Stimulated activated CD4-positive, alpha-beta T cell treated with anti-CD3 and anti-CD28 coated beads, TNF-alpha, amount 100 ng/mL, for 24 hours (primary cell): ENCODE results near the gene ADISSP.

Source experiments
- DNase-seq, 3 experiments: peaks; one replicate each; pipeline ENCODE4 v3.0.0-alpha.2; 2020; ENCODE audit warnings: low read depth in 3 of 3

Gene ADISSP

GRCh38 chr20:3755269-3755668 is 12.3 kb downstream of the ADISSP start:
- no peak for DNase-seq

- no peak for DNase-seq
These were observed 13.3 kb downstream of the ADISSP start for GRCh38 chr20:3754276-3754630.

GRCh38 chr20:3753501-3754275 is 13.9 kb downstream of the ADISSP start:
- DNase-seq, result no peak

- DNase-seq, result peak in 2 of 3 experiments; percentile 40 to 47
These were observed 14.5 kb downstream of the ADISSP start for GRCh38 chr20:3753098-3753497.

- DNase-seq, result no peak
These were observed 15.2 kb downstream of the ADISSP start for GRCh38 chr20:3752386-3752759.

- peak in 2 of 3 experiments; percentile 22 to 63 for DNase-seq
These were observed 15.7 kb downstream of the ADISSP start for GRCh38 chr20:3751675-3752385.

- no peak for DNase-seq
These were observed 16.3 kb downstream of the ADISSP start for GRCh38 chr20:3751305-3751674.

- peak in 1 of 3 experiments; percentile 37 for DNase-seq
These were observed 17.6 kb downstream of the ADISSP start for GRCh38 chr20:3749689-3750531.

GRCh38 chr20:3749087-3749688 is 18.4 kb downstream of the ADISSP start:
- DNase-seq, result no peak

GRCh38 chr20:3748073-3748472 is 19.5 kb downstream of the ADISSP start:
- DNase-seq, result no peak

- no peak for DNase-seq
These were observed 20.1 kb downstream of the ADISSP start for GRCh38 chr20:3747471-3747870.

- no peak for DNase-seq
These were observed 21.8 kb downstream of the ADISSP start for GRCh38 chr20:3745686-3746173.

GRCh38 chr20:3744806-3745685 is 22.5 kb downstream of the ADISSP start:
- peak; percentile 49 to 77 (median 51) for DNase-seq

- no peak for DNase-seq
These were observed 23.5 kb downstream of the ADISSP start for GRCh38 chr20:3744037-3744436.

GRCh38 chr20:3743251-3743650 is 24.3 kb downstream of the ADISSP start:
- DNase-seq, result no peak

GRCh38 chr20:3741836-3742458 is 25.6 kb downstream of the ADISSP start:
- DNase-seq, result no peak

- no peak for DNase-seq
These were observed 26.8 kb downstream of the ADISSP start for GRCh38 chr20:3740615-3741301.

- DNase-seq, result no peak
These were observed 27.6 kb downstream of the ADISSP start for GRCh38 chr20:3739926-3740451.
